Measurements from ENCODE around the gene PEX10.
"Not testable (repeated sequence)": the region's sequence is repeated elsewhere in the genome, so short reads cannot be mapped to it uniquely, and the experiment has no call there.

The PEX10 gene

GRCh38 chr1:2442661-2443060 lies 30.3 kb upstream of the PEX10 start:
- DNase-seq: no peak

GRCh38 chr1:2441746-2442145 lies 29.4 kb upstream of the PEX10 start:
- no peak for DNase-seq

DNA sequence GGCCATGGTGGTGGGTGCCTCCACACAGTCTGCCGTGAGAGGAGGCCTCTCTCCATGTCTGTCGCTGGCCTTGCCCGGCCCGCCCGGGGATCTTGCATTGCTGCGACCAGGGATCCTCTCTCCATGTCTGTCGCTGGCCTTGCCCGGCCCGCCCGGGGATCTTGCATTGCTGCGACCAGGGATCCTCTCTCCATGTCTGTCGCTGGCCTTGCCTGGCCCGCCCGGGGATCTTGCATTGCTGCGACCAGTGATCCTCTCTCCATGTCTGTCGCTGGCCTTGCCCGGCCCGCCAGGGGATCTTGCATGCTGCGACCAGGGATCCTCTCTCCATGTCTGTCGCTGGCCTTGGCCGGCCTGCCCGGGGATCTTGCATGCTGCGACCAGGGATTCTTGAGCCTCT lies 28.0 kb upstream of the PEX10 start:
- DNase-seq: not testable (repeated sequence)

DNA sequence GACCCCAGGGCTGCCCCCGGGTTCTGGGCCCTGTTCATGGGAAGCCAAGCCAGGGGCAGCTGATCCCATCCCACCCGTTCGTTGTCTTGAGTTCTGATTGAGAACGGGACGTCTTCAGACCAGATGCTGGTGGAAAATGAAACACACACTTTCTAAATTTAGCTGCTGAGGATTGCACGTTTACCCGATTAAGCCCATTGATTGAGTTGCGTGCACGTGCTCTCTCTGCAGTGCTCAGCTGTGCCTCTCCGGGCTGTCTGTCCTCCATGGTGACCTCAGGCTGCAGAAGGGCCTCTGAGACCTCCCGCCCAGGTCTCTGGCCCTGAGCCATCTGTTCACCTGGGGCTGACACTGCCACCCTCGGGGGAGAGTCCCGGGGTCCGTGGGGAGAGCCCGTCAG lies 27.0 kb upstream of the PEX10 start:
- DNase-seq: no peak

- no peak for DNase-seq
Observed at GRCh38 chr1:2438641-2439040, 26.3 kb upstream of the PEX10 start.

DNA sequence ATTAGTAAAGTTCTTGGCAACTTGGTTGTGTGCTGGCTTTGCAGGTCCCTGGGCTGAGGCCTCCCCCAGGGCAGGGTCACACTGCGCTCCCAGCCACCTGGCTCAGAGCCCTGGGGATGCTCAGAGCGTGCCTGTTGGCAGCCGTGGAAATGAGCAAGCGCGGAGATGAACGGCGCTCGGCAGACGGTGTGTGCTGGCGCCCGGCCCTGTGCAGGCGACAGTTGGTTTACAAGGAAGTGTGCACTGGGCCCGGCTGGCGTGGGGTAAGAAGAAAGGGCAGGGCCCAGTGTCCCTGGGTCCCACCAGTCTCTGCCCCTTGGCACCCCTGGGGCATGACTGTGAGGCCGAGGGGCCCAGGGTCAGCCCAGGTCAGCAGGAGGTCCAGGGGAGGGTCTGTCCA lies 25.7 kb upstream of the PEX10 start:
- DNase-seq: no peak

DNA sequence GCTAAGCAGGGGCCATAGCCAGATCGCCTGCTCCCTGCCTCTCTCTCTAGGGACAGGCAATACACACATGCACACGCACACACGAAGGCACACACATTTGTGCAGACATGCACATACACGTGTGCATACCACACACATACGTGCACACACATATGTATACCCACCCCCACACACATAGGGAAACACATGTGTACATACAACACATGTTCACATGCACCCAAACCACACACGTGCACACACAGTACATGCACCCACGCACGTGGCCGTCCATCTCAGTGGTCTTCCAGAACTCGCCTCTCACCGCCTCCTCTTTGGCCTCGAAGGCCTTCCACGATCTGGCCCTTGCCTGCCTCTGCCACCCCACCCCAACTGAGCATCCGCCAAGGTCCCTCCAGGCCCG lies 25.3 kb upstream of the PEX10 start:
- DNase-seq: no peak

DNA sequence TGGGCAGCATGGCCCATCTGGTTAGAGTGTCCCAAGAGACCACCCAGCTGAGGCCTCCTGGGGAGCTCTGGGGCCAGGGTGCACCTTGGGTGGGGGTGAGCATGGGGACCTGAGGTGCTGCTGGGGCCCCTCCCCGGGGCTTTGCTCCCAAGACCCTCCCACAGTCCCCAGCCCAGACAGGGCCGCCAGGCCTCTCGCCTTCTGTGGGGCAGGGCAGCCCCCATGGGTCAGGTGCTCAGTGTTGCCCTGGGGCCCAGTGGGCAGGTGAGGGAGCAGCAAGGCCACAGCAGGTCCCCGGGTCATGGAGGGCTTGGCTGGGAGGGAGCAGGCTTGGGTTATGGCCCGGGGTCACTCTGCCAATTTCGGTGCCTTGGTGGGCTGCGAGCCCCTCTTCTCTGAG lies 24.5 kb upstream of the PEX10 start:
- no peak for DNase-seq

- DNase-seq: no peak
Observed at GRCh38 chr1:2435746-2436355, 23.5 kb upstream of the PEX10 start.

GRCh38 chr1:2435091-2435490 lies 22.7 kb upstream of the PEX10 start:
- no peak for DNase-seq

DNA sequence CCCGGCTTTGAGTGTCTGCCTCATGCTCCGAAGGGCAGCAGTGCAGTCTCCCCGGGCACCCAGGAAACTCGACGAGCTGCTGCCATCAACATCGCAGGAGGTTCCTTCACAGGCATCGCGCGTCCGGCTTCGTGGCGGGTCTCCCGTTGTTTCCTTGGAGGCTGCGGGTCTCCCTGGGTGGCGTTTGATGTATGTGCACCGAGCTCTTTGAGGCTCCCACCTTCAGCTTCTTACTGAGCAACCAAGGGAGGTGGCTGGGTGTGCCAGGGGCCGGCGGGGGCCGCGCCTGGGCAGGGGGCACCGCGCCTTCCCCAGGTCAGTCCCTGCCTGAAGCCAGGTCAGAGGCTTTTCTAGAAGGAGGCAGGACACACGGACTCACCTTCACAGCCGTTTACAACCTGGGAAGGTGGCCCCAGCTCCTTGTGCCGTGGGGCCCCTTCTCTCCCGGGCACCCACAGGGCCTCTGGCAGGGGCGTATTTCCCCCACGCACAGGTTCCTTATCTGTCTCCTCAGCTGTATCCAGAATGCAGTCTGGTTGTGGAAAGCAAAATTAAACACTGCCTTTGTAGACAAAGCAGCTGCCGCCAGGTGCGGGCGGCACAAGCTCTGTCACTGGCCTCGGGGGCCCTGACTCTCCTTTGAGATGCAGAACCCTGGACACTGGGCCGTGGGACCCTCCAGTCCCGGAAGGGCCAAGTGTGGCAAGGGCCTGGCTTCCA lies 21.7 kb upstream of the PEX10 start:
- DNase-seq: no peak

DNA sequence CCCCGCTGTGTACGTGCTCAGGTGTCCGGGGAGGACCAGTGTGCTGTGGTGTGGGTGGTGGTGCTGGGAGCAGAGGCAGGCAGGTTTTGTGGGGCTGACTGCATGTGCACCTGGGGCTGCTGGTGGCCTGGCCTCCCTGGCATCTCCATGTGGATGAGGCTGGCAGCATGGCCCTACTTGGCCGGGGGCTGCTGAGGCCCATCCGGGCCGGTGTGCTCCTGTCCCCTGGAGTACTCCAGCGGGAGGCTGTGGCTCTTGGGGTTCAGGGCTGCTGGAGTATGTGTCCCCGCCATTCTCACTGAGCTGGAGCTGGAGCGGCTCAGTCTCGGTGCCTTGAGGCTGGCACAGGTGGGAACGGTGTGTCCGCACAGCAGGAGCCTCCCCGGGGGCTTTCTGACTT lies 20.8 kb upstream of the PEX10 start:
- DNase-seq: no peak

- no peak for DNase-seq
Observed at GRCh38 chr1:2432441-2432844, 20.1 kb upstream of the PEX10 start.

GRCh38 chr1:2431518-2431917 lies 19.2 kb upstream of the PEX10 start:
- no peak for DNase-seq

GRCh38 chr1:2431103-2431502 lies 18.7 kb upstream of the PEX10 start:
- no peak for DNase-seq

- no peak for DNase-seq
Observed at GRCh38 chr1:2430592-2430973, 18.2 kb upstream of the PEX10 start.

DNA sequence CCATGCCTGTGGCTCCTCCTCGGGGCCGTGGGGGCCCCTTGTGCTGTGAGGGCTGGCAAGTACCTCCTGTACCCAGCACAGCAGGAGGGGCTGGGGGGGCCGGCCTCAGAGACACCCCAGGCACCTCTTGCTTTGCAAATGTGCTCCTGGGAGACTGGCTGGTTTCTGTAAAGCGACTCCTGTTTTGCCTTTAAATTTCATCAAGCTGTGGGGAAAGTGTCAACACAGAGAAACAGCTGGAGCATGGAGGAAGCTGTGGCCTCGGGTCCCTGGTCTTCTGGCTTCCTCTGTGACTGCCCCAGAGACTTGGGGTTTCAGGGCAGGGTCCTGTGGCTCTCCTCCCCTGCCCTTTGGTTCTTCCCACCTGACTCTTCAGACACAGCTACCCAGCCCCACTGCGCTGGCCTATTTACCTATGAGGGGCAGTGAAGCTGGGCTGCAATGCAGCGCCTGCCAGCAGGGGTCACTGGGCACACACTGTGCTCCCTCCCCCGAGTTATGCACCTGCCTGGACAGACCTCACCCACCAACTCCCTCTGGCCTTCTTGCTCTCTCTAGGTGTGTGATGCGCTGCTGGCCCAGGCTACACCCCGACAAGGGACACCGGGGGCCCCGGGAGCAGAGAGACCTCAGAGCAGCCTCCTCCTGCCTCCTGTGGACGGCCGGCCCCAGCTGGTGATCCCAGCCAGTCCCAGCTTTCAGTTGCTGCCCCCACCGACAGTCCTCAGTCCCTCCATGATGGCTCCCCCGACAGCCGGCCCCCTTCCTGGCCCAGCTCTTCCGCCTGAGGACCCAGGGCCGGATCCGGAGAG lies 17.6 kb upstream of the PEX10 start:
- DNase-seq: no peak

GRCh38 chr1:2428490-2428889 lies 16.1 kb upstream of the PEX10 start:
- DNase-seq: no peak

DNA sequence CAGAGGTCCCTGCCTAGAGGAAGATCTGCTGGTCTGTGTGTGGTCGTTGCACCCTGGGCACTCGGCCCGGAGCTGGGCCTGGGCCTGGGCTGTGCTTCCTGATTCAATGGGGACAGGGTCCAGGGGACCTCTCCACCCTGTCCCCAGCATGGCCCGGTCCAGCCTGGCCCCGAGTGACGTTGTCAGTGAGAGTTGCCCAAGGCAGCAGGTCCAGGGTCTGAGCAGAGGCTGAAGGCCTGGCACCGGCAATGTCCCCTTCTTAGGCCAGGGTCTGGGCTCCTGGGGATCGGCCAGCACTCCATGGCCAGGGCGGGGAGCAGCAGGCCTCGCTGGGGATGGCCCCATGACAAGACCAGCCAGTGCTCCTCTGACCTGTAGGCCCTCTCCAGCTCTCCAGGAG lies 15.6 kb upstream of the PEX10 start:
- DNase-seq: no peak

DNA sequence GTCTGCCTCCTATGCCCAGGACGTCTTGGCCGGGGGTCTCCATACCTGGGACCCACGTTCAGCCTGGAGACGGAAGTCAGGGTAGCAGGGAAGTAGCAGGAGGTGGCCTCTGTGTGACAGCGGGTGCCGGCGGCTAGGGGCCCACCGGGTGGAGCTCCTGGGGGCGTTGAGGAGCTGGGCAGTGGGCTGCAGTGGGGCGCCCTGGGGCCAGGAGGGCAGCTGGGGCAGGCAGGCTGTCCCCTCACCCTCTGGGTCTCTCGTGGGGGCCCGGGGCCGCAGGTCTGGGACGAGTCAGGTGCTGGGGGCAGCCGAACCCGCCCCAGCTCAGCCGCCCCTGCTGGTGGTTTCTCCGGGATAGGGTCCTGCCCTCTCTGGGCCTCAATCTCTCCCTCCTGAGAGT lies 14.7 kb upstream of the PEX10 start:
- no peak for DNase-seq

GRCh38 chr1:2426540-2426939 lies 14.2 kb upstream of the PEX10 start:
- DNase-seq: no peak

- DNase-seq: no peak
Observed at GRCh38 chr1:2425892-2426291, 13.5 kb upstream of the PEX10 start.

GRCh38 chr1:2422523-2422922 lies 10.2 kb upstream of the PEX10 start:
- no peak for DNase-seq

DNA sequence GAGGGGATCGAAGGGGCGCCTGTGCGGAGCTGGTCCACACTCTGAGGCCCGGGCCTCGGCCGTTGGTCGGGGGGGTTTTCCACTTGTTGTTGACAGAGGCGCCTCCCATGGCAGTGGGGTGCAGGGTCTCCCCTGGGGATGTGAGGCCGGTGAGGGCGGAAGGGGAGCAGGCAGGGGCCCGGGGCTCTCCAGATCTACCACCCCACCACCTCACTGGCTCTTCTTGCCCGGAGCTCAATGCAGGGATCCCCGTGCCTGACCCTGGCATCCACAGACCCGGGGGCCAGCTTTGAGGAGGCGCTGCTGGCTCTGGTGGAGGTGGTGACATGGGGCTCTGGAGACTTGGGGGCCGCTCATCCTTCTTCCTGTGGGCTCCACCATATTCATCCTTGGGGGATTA lies 7.1 kb upstream of the PEX10 start:
- DNase-seq: no peak

Measured in NCI-H187 treated with DMSO at 0.1 percent for 48 hours (cell line).